Neural progenitor cell (in vitro differentiated cells): Measurements from ENCODE around the gene SCGB2B2. TPM values are rescaled to one million over a fixed set of nuclear protein-coding genes. Genes with fewer than 3 reads are reported as not detected.

Experiments used
- DNase-seq: peaks from one replicate; pipeline ENCODE4 v3.0.0-alpha.2; 2016; ENCODE audit warnings: low spot score
- H2AFZ ChIP-seq: fragments of 200-600 bp; sonication (generic); replicated peaks from 2 replicates; pipeline ENCODE4 v1.6.1; 2016; ENCODE audit warnings: antibody characterized with exemption
- H3F3A ChIP-seq: fragments of 200-600 bp; sonication (generic); 2 replicates; pipeline ENCODE4 v1.6.1; 2016; ENCODE audit warnings: antibody characterized with exemption, low read depth
- H3K27ac ChIP-seq: fragments of 200-600 bp; sonication (generic); 2 replicates; pipeline ENCODE4 v1.5.1; 2016; ENCODE audit warnings: mild to moderate bottlenecking
- H3K27me3 ChIP-seq: fragments of 200-600 bp; sonication (generic); 2 replicates; pipeline ENCODE4 v1.6.1; 2016; ENCODE audit warnings: mild to moderate bottlenecking, moderate library complexity
- H3K36me3 ChIP-seq: fragments of 200-600 bp; sonication (generic); 2 replicates; pipeline ENCODE4 v1.5.1; 2016
- H3K4me1 ChIP-seq: fragments of 200-600 bp; sonication (generic); 2 replicates; pipeline ENCODE4 v1.6.1; 2016; ENCODE audit warnings: mixed run types
- H3K4me2 ChIP-seq: fragments of 200-600 bp; sonication (generic); 2 replicates; pipeline ENCODE4 v1.6.1; 2016
- H3K4me3 ChIP-seq: fragments of 200-600 bp; sonication (generic); 2 replicates; pipeline ENCODE4 v1.5.1; 2016
- H3K79me2 ChIP-seq: fragments of 200-600 bp; sonication (generic); 2 replicates; pipeline ENCODE4 v1.6.1; 2016; ENCODE audit warnings: low read depth
- H3K9ac ChIP-seq: fragments of 200-600 bp; sonication (generic); 2 replicates; pipeline ENCODE4 v1.6.1; 2016
- H3K9me3 ChIP-seq: fragments of 200-600 bp; sonication (generic); 2 replicates; pipeline ENCODE4 v1.5.1; 2016; ENCODE audit warnings: low read depth
- H4K20me1 ChIP-seq: fragments of 200-600 bp; sonication (generic); 2 replicates; pipeline ENCODE4 v1.6.1; 2016; ENCODE audit warnings: low read depth
- H3K27ac Mint-ChIP-seq: 3 replicates; pipeline ENCODE4 v1.8.0; 2021; ENCODE audit warnings: mixed read lengths
- H3K27me3 Mint-ChIP-seq: 2 replicates; pipeline ENCODE4 v1.8.0; 2022; ENCODE audit warnings: low read depth, mild to moderate bottlenecking, inconsistent platforms, moderate library complexity, mixed read lengths; ENCODE audit not compliant: insufficient read depth
- H3K36me3 Mint-ChIP-seq: 3 replicates; pipeline ENCODE4 v1.8.0; 2021; ENCODE audit warnings: mixed read lengths
- H3K4me1 Mint-ChIP-seq: 3 replicates; pipeline ENCODE4 v1.8.0; 2021; ENCODE audit warnings: mixed read lengths
- H3K4me3 Mint-ChIP-seq: 3 replicates; pipeline ENCODE4 v1.8.0; 2021; ENCODE audit warnings: mild to moderate bottlenecking, moderate library complexity, mixed read lengths
- H3K9me3 Mint-ChIP-seq: 3 replicates; pipeline ENCODE4 v1.8.0; 2020; ENCODE audit warnings: mixed read lengths
- EZH2 ChIP-seq: fragments of 200-600 bp; sonication (generic); IDR thresholded peaks from 2 replicates; pipeline ENCODE4 v1.6.1; 2017; ENCODE audit warnings: antibody characterized with exemption, mild to moderate bottlenecking, moderate library complexity
- EZH2phosphoT487 ChIP-seq: fragments of 200-600 bp; sonication (generic); IDR thresholded peaks from 2 replicates; pipeline ENCODE4 v1.6.1; 2017; ENCODE audit warnings: antibody characterized with exemption
- total RNA-seq: library from RNA; depleted of rRNA; stranded (reverse); fragments of >200 nt; gene quantifications from 2 replicates; pipeline ENCODE4 v1.2.3, GENCODE V29; 2015; ENCODE audit warnings: low replicate concordance
- TF ChIP-seq, protein P1 (sequence below): fragments of 200-600 bp; sonication (generic); IDR thresholded peaks from 2 replicates; pipeline ENCODE4 v1.5.1; 2017; ENCODE audit warnings: antibody characterized with exemption, mild to moderate bottlenecking

SCGB2B2 gene
- total RNA-seq, 1 donor from 2014 or later, result not detected

GRCh38 chr19:34655651-34656050 is 21.3 kb downstream of the SCGB2B2 start:
- peaks cover 12% of the 10 kb centered on the region for H3K9me3 Mint-ChIP-seq
- no peak overlapping the region for H3K27ac ChIP-seq
- H3K27ac Mint-ChIP-seq, result no peak overlapping the region
- H3K4me3 ChIP-seq, result no peak overlapping the region
- no peak overlapping the region for H3K4me3 Mint-ChIP-seq
- peaks cover 3% of the 10 kb centered on the region for H3K27me3 Mint-ChIP-seq
- no peak overlapping the region for H3K9ac ChIP-seq
- H2AFZ ChIP-seq, result no peak overlapping the region
- TF ChIP-seq, protein P1, sequence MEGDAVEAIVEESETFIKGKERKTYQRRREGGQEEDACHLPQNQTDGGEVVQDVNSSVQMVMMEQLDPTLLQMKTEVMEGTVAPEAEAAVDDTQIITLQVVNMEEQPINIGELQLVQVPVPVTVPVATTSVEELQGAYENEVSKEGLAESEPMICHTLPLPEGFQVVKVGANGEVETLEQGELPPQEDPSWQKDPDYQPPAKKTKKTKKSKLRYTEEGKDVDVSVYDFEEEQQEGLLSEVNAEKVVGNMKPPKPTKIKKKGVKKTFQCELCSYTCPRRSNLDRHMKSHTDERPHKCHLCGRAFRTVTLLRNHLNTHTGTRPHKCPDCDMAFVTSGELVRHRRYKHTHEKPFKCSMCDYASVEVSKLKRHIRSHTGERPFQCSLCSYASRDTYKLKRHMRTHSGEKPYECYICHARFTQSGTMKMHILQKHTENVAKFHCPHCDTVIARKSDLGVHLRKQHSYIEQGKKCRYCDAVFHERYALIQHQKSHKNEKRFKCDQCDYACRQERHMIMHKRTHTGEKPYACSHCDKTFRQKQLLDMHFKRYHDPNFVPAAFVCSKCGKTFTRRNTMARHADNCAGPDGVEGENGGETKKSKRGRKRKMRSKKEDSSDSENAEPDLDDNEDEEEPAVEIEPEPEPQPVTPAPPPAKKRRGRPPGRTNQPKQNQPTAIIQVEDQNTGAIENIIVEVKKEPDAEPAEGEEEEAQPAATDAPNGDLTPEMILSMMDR, result no peak
- no peak for TF ChIP-seq EZH2
- no peak for TF ChIP-seq EZH2phosphoT487
- H3K36me3 Mint-ChIP-seq, result no peaks in the 10 kb centered on the region
- H3K79me2 ChIP-seq, result no peaks in the 10 kb centered on the region
- H3K4me1 Mint-ChIP-seq, result no peaks in the 10 kb centered on the region
- no peaks in the 10 kb centered on the region for H4K20me1 ChIP-seq
- no peak overlapping the region for H3K4me2 ChIP-seq
- DNase-seq, result no peak
- H3K27me3 ChIP-seq, result no peaks in the 10 kb centered on the region
- peaks cover 4% of the 10 kb centered on the region for H3K36me3 ChIP-seq
- no peaks in the 10 kb centered on the region for H3K4me1 ChIP-seq
- H3K9me3 ChIP-seq, result peaks cover 6% of the 10 kb centered on the region
- no peaks in the 10 kb centered on the region for H3F3A ChIP-seq

DNA sequence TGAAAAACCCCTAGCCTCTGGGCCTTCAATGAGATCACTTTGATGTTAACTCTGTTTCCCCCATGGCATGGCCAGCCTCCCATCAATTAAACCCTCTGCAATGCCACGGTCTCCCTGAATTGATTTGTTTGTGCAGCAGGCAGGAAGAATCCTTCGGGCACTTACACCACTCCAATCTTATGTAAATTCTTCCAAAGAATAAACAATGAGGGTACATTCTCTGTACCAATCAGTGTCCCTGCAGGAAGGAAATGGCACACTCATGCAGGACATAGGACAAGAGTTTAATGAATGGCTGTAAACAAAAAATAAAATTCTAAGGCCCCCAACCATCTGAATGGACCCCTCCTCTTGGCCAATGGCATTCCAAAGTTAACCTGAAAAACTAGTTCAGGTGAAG is 22.2 kb downstream of the SCGB2B2 start:
- Mint-ChIP-seq H3K27ac (no peak overlapping the region), H3K4me1 (no peaks in the 10 kb centered on the region), H3K36me3 (no peaks in the 10 kb centered on the region), H3K4me3 (no peak overlapping the region), H3K9me3 (peaks cover 16% of the 10 kb centered on the region), H3K27me3 (peaks cover 3% of the 10 kb centered on the region)
- no peak for TF ChIP-seq EZH2phosphoT487
- TF ChIP-seq, protein P1, result no peak
- TF ChIP-seq EZH2, result no peak
- Histone ChIP-seq H3K9ac (no peak overlapping the region), H4K20me1 (no peaks in the 10 kb centered on the region), H3K9me3 (peaks cover 6% of the 10 kb centered on the region), H3K27me3 (no peaks in the 10 kb centered on the region), H3K4me3 (no peak overlapping the region), H3K36me3 (peaks cover 4% of the 10 kb centered on the region), H3K27ac (no peak overlapping the region), H3K4me2 (no peak overlapping the region), H2AFZ (no peak overlapping the region), H3K4me1 (no peaks in the 10 kb centered on the region), H3K79me2 (no peaks in the 10 kb centered on the region), H3F3A (no peaks in the 10 kb centered on the region)
- DNase-seq, result no peak

DNA sequence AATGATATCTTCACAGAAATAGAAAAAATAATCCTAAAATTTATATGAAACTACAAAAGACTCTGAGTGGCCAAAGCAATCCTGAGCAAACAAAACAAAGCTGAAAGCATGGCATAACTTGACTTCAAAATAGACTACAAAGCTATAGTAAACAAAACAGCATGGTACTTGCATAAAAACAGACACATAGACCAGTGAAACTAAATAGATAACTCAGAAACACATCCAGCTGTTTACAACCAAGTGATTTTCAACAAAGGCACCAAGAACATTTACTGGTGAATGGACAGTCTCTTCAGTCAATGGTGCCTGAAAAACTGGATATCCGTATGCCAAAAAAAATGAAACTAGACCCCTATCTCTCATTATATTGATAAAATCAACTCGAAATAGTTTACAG is 25.2 kb downstream of the SCGB2B2 start:
- Mint-ChIP-seq H3K27ac (no peak overlapping the region), H3K4me1 (no peaks in the 10 kb centered on the region), H3K4me3 (no peak overlapping the region), H3K9me3 (peaks cover 17% of the 10 kb centered on the region), H3K36me3 (no peaks in the 10 kb centered on the region), H3K27me3 (no peaks in the 10 kb centered on the region)
- no peaks in the 10 kb centered on the region for H3F3A ChIP-seq
- TF ChIP-seq, protein P1, result no peak
- no peak for TF ChIP-seq EZH2
- TF ChIP-seq EZH2phosphoT487, result no peak
- no peaks in the 10 kb centered on the region for H3K79me2 ChIP-seq
- no peaks in the 10 kb centered on the region for H3K4me1 ChIP-seq
- H3K27ac ChIP-seq, result no peak overlapping the region
- H3K9me3 ChIP-seq, result peaks cover 6% of the 10 kb centered on the region
- H3K4me2 ChIP-seq, result no peak overlapping the region
- peaks cover 4% of the 10 kb centered on the region for H3K36me3 ChIP-seq
- DNase-seq, result no peak
- no peak overlapping the region for H3K4me3 ChIP-seq
- no peaks in the 10 kb centered on the region for H4K20me1 ChIP-seq
- no peaks in the 10 kb centered on the region for H3K27me3 ChIP-seq
- no peak overlapping the region for H2AFZ ChIP-seq
- no peak overlapping the region for H3K9ac ChIP-seq
